HCEC 1CT (cell line): ENCODE measurements around the gene NUDT22.

Source experiments
- DNase-seq: peaks from one replicate; pipeline ENCODE4 v3.0.0-alpha.2; 2017

The NUDT22 gene

DNA sequence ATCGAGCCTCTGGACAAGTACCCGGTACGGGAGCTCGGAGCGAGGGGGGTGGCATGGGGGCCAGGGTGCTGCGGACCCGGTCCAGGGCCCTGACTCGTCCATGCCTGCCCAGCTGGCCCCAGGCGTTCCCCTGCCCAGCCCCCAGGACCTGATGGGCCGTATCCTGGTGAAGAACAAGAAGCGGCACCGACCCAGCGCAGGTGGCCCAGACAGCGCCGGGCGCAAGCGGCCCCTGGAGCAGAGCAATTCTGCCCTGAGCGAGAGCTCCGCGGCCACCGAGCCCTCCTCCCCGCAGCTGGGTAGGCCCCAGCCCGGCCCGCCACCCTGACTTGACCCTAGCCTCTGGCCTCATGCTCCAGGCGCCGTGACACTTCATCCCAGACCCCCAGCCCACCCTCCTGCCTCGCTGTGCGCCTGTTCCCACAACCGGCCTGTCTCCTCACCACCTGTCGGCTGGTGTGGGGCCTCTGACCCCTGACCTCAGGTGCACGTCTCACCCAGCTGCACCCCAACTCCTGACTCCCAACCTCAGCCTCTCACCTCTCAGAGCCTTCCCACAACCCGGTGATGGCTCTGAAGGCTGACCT is 33.0 kb downstream of the NUDT22 start:
- DNase-seq: no peak

DNA sequence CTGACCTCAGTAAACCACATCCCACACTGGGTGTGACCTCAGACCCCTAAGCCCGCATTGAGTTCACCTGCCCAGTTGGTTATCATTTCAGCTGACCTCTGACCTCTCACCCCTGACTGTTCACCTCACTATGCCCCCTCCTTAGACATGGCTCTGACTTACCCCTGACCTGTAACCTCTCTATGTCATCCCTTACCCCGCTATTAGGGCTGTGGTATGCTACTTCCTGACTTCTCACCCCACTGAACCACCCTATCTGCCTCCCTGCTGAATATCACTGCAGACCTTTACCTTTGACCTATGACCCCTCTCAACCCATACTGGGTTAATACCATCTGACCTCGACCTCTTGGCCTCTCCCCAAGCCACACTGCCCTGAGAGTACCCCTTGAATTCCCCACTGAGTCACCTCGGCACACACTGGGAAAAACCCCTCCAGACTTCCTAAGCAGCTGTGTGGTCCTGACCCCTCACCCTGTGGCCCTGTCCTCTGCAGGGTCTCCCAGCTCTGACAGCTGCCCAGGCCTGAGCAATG is 33.5 kb downstream of the NUDT22 start:
- DNase-seq: no peak

DNA sequence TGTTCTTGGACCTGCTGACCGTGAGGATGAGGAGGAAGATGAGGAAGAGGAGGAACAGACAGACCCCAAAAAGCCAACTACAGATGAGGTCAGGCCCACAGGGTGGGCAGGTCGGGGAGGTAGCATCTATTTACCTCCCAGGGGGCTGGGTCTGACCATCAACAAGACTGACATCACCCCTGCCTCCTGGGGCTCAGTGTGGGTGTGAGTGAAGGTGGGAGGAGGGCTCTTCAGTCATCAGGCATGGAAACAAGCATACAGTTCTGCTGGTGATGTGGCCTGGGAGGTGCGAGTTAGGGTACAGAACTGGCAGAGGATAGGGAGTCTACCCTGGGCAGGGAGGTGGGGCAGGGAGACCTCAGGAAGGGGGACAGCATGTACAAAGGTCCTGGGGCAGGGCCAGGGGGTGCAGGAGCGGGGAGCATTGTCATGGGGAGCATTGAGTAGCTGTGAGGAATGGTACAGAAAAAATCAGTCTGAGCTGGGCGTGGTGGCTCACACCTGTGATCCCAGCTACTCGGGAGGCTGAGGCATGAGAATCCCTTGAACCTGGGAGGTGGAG is 34.2 kb downstream of the NUDT22 start:
- DNase-seq: no peak

DNA sequence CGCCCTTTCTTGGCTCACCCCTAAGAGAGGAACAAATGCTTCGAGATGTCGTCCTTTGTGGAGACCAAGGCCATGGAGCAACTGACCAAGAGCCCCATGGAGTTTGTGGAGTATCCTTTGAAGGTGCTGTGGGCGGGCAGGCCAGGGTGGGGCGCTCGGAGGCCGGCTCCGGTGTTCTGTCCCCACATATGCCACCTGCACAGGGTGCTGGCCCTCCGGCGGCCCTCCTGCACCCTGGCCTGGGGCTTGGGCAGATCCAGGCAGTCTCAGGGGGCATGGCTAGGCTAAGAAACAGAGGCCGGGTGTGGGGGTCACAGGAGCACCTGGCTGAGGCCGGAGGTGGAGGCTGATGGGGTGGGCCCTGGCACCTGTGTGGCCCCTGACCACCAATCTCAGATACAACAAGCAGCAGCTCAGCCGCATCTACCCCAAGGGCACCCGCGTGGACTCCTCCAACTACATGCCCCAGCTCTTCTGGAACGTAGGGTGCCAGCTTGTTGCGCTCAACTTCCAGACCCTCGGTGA is 35.5 kb downstream of the NUDT22 start:
- DNase-seq: no peak

DNA sequence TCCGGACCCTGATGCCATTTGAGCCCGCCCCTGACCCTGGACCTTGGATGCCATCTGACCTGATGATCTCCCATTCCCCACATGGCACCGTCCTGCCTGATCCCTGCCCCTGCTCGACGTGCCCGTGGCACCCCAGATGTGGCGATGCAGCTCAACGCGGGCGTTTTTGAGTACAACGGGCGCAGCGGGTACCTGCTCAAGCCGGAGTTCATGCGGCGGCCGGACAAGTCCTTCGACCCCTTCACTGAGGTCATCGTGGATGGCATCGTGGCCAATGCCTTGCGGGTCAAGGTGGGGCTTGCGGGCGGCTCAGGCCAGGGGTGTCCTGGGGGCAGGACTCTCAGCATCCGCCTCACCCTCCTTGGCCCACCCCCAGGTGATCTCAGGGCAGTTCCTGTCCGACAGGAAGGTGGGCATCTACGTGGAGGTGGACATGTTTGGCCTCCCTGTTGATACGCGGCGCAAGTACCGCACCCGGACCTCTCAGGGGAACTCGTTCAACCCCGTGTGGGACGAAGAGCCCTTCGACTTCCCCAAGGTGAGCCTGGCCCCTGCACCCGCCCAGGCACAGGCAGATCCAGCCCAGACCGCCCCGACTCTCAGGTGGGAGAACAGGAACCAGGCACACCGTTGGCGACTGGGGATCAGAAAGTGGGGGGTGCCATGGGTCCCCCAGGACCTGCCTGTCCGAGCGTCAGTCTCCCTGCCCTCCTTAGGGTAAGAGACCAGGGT is 36.4 kb downstream of the NUDT22 start:
- no peak for DNase-seq

DNA sequence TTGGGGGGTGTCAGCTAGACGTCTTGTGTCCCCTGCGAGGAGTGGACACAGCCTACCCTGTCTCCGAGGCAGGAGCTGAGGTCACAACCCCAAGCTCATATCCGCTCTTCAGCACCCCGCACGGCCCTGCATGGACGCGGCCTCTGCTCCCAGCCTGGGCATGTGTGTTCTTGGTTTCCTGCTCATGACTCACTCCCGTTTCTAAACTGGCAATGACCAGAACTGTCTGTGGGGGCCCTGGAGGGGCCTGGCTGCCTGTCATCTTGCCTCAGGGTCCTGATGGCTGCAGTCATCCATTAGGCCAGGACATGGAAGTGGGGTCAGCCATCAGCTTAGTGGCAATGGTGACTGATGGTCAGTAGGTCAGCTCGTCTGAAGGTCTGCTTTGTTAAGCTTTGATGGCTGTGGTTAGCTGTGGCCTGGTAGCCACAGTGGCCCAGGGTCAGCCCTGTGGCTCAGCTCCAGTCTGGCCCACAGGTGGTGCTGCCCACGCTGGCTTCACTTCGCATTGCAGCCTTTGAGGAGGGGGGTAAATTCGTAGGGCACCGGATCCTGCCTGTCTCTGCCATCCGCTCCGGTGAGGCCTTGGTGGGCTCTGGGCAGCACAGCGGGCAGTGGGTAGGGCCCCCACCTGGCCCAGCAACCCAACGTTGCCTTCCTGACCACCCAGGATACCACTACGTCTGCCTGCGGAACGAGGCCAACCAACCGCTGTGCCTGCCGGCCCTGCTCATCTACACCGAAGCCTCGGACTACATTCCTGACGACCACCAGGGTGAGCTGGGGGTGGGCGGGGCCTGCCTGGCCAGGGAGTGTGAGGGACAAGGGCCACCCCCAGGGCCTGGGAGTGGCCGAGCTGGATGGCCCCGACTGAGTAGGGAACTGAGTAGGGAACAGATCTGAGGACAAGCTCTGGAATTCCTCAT is 37.2 kb downstream of the NUDT22 start:
- DNase-seq: peak; percentile 28

DNA sequence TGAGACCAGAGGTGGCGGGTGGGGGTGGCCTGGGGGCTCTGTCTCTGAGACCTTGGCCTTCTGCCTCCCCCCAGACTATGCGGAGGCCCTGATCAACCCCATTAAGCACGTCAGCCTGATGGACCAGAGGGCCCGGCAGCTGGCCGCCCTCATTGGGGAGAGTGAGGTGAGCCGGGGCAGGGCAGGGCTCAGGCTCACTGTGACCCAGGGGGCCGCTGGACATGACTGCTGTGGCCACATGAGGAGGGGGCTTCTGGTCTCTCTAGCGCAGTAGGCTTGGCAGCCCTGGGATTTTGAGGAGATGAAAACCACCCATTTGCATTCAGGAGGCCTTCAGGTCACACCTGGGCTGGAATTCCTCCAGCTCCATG is 37.9 kb downstream of the NUDT22 start:
- DNase-seq: no peak

DNA sequence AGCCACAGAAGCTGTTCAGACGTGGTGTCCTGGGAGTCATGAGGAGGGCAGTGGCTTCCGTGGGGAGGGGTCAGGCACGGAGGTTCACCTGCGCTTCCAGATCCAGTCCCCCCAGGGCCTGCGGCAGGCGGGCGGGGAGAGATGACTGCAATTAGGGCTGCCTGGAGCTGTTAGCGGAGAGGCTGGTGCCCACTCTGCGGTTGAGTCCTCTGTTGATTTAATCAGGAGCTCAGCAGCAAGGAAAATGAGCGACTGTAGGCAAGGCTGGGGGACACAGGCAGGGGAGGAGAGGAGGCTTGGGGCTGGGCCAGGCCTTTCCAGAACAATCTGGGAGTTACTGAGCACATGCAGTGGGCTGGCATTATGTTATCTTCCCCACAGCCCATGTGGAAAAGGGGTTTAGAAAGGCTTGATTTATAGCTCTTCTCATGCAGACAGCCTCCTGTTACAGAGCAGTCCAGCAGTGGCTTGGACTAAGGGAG is 38.3 kb downstream of the NUDT22 start:
- no peak for DNase-seq

DNA sequence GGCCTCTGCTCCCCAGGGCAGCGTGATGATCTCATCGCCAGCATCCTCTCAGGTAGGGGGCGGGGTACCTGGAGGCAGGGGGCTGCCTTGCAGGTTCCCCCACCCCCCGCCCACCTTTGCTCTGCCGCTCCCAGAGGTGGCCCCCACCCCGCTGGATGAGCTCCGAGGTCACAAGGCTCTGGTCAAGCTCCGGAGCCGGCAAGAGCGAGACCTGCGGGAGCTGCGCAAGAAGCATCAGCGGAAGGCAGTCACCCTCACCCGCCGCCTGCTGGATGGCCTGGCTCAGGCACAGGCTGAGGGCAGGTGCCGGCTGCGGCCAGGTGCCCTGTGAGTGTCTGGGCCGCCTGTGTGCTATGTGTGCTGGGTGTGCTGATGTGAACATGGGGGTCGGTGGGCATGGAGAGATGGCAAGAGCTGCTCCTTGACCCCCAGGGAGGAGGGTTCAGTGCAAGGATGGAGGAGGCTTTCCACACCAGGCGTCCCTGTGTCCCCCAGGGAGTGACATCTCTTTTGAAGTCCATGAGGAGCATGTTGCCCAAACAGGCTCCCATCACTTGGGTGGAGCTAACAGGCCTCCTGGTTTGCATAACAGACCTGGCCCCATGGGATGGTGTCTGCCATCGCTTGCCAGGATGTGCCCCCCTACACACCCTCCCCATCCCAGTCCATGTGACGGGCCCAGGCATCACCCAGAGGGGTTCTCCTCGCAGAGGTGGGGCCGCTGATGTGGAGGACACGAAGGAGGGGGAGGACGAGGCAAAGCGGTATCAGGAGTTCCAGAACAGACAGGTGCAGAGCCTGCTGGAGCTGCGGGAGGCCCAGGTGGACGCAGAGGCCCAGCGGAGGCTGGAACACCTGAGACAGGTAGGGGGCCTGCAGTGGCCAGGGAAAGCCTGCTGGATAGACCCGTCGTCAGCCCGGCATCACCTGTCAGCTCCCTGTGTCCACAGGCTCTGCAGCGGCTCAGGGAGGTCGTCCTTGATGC is 39.4 kb downstream of the NUDT22 start:
- DNase-seq: no peak

DNA sequence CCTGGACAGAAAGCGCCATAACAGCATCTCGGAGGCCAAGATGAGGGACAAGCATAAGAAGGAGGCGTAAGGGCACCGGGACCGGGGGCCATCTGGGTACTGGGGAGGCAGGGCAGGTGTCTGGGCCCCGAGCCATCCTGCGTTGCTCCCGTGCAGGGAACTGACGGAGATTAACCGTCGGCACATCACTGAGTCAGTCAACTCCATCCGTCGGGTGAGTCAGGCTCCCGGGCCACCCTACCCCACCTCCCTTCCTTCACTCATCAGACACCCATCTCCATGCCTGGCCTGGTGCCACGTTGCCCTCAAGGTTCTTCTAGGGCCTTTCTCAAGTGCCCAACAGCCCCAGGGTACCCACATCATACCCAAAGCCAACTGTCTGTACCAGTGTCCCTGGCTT is 40.3 kb downstream of the NUDT22 start:
- no peak for DNase-seq

DNA sequence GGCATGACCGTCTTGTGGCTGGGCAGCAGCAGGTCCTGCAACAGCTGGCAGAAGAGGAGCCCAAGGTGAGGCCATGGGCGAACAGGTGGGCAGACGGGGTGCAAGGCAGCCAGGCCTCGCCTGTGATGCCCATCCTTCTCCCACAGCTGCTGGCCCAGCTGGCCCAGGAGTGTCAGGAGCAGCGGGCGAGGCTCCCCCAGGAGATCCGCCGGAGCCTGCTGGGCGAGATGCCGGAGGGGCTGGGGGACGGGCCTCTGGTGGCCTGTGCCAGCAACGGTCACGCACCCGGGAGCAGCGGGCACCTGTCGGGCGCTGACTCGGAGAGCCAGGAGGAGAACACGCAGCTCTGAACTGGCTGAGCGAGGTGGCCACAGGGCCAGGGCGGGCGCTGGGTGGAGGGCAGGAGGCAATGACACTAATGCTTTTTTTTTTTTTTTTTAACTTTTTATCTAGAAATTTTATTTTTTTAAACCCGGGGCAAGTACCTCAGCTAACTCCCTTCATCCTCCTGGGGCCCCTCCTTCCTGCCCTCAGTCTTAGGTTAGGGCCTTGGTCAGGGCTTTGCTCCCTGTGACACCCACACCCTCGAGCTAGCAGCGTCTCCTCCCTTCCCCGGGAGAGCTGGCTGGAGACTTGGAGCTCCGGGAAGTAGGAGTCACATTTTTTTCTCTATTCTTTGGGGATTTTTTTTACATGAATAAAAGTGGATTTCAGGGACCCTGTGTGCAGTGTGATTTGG is 41.3 kb downstream of the NUDT22 start:
- DNase-seq: no peak

DNA sequence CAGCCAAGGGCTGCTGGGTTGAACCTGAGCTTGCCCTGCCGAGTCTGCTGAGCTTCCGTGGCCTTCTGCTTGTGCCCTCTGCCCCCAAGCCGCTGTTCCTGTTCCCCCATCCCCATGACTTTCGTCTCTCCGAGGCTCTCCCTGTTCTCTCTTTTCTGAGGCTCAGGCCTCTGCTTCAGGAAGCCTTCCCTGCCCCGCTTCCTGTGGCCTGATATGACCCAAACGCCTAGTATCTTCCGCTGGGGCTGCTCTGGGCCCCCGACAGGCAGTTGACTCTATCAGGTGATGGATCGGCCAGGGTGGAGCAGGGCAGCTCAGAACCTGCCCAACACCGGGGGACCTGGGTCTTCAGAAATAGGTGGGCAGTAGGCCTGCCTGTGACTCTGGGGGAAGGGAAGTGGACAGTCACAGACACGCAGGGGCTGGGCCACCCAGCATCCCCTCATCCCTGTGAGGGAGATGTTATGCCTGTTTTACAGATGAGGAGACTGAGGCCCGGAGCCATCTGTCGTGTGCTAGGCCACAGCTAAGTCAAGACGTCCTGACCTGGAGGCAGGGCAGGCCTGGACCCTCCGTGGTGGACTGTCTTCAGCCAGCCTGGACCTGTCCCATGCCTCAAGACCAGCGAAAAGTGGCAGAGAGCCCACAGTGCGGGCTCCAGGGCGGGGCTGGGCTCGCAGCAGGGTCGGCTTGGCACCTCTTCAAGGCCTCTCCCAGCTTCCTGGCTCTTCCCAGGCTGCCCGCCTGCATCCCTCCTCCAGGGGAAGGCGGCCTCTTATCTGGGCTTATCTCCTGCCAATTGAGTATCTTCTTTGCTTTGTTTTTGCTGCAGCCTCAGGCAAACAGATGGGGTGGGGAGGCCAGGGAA is 42.2 kb downstream of the NUDT22 start:
- no peak for DNase-seq

DNA sequence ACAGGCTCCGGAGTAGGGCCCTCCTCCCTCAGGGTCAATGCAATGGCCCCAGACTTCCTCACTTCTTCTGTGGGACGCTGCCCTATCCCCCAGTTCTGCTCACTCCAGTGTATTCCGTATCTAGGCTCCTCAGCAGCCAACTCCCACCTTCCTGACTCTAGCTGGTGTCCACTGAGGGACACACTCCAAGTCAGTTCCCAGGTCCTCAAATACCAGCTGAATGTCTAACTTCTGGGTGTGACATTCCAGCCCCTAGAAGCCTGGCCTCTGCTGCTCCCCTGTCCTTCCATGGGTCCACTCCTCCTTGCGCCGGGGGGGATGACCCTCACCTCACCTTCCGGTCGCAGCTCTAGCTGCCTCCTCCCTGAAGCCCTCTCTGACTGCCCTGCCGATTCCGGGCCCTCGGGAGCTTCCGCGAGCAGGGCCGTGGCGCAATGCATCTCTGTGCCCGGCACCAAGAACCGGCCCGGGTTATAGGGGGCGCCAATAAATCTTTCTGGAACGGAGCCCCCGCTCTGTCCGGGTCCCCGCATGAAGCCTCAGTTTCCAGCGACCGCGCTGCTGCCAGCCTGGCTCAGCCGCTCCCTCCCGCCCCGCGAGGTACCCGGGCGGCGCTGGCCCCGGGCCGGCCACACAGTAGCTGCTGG is 42.9 kb downstream of the NUDT22 start:
- peak; percentile 65 for DNase-seq

DNA sequence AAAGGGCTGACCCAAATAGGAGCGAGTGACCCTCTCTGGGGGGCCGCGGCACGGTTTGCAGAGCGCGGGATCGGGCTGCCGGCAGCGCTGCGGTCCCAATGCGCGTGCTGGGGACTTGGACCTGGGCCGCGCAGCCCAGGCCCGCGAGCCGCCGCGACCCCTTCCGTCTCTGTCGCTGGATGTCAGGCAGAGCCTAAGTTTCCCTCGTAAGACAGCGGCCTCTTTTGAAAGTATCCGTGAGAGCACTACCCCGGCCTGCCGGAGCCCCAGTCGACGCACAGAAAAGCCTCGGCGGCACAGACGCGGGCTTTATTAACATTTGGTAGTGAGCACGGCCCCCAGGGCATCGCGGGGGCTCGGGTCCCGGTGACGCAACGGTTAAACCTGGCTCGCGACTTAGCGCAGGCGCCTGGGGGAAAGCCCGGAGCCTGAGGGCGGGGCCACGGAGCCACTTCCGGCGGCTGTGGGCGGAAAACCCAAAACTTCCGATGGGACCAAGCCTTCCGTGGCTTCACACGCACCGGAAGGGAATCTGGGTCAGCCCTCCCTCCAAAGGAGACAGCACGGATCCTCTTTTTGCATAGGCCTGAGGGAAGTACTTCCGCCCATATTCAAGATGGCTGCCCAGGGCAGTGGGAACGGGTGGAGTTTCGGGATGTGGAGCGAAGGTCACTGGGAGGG is 43.6 kb downstream of the NUDT22 start:
- peak; percentile 100 for DNase-seq

DNA sequence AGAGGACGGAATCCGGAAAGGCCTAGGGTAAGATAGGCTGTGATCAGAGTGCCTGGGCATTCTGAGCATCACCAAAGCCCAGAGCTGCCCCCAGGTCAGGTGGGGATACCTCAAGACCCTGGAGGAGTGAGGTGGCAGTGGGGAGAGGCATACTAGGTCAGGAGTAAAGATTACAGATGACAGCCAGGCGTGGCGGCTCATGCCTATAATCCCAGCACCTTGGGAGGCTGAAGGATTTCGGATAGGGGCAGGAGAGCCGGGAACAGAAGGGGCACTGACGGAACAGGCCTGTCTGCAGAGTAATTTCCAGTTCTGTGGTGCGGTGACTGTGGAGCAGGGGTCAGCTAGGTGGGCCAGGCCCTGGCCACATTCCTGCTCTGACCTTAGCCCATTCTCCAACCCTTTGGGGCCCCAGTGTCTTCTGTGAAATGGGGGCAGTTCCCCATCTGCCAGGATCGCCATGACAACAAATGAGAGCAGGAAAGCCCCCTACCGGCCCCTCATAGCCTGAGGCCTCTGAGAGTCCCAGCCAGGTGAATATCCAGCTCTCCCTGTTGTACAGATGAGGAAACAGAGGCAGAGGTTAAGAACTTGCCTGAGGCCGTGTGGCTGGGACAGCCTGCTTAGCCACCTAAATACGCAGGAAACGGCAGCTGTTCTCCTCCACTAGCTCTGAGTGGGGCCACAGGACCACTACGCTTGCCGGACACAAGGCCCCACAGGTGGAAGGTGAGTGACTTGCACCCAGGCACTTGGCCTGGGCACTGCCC is 49.1 kb downstream of the NUDT22 start:
- DNase-seq: no peak

DNA sequence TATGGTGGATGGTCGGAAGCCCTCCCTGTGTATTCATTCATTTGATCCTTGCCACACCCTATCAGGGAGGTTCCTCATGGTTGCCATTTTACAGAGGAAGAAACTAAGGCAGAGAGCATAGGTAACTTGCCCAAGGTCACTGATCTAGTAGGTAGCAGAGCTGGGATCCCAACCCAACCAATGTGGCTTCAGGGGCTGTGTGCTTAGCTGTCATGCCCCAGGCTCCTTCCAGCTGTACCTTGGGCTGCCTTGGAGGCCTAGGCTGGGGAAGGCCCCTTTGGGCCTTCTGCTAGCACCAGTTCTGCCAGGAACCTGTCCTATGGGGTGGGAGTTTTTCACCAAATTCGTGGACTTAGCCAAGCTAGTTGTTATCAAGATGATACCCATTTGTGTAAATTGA is 49.8 kb downstream of the NUDT22 start:
- no peak for DNase-seq

DNA sequence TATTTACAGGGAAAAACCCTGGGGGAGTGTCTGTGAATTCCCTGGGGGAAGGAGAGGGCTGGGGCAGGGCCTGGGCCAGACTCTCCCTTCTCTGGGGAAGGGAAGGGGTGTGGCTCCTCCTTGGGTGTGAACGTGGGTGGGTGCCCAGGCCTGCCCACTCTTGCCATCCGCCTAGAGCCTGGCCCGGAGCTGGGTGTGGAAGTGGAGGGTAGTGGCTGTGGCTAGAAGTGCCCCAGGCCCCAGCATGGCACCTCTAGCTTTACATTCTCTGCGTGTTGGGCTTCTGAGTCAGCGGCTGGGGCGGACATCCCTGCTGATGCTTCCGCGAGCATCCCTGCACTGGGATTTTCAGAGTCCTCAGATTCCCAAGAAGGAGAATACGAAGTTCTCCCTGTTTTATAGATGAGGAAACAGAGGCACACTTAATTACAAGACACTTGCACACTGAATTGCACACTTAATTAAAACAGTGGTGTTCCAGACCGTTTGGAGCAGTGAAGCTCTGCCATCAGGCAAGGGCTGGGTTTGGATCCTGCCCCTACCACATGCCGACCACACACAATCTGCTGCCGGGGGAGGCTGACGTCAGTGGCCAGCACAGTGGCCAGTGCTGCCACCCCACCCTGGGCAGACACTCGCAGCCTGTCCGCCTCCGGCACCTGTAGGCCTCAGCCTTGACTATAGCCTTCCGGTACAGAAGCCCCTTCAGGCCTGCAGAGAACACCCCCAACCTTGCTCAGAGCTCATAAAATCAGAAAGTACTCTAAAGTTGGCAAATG is 50.8 kb downstream of the NUDT22 start:
- no peak for DNase-seq
